Activated CD4-positive, alpha-beta T cell treated with anti-CD3 and anti-CD28 coated beads, Interleukin-10, Interleukin-2, amounts not matched to agents 100 ng/mL and 50 ng/mL, durations not matched to agents 16 hours and 8 hours (primary cell): ENCODE data around the gene RALA.
"Not testable (repeated sequence)": the region's sequence is repeated elsewhere in the genome, so short reads cannot be mapped to it uniquely, and the experiment has no call there.

Source experiments
- DNase-seq: peaks from one replicate; pipeline ENCODE4 v3.0.0-alpha.2; 2020

Gene RALA

GRCh38 chr7:39733881-39734632 is 110.7 kb downstream of the RALA start:
- DNase-seq, result peak; percentile 34

GRCh38 chr7:39734633-39735004 is 111.2 kb downstream of the RALA start:
- no peak for DNase-seq

GRCh38 chr7:39735903-39736302 is 112.5 kb downstream of the RALA start:
- peak; percentile 47 for DNase-seq

- peak; percentile 52 for DNase-seq
These were observed 118.7 kb downstream of the RALA start for GRCh38 chr7:39741942-39742623.

GRCh38 chr7:39744620-39745019 is 121.2 kb downstream of the RALA start:
- no peak for DNase-seq

GRCh38 chr7:39745320-39745719 is 121.9 kb downstream of the RALA start:
- no peak for DNase-seq

- peak; percentile 61 for DNase-seq
These were observed 122.9 kb downstream of the RALA start for GRCh38 chr7:39746103-39746819.

- no peak for DNase-seq
These were observed 125.8 kb downstream of the RALA start for GRCh38 chr7:39749177-39749576.

- no peak for DNase-seq
These were observed 126.3 kb downstream of the RALA start for GRCh38 chr7:39749717-39750116.

GRCh38 chr7:39750253-39751077 is 127.1 kb downstream of the RALA start:
- no peak for DNase-seq

- DNase-seq, result not testable (repeated sequence)
These were observed 129.9 kb downstream of the RALA start for GRCh38 chr7:39753237-39753636.

- DNase-seq, result no peak
These were observed 130.5 kb downstream of the RALA start for GRCh38 chr7:39753823-39754325.

- peak; percentile 61 for DNase-seq
These were observed 131.2 kb downstream of the RALA start for GRCh38 chr7:39754326-39755120.

GRCh38 chr7:39757604-39758003 is 134.2 kb downstream of the RALA start:
- no peak for DNase-seq
